ENCODE measurements around the gene ARL8B. TPM values are rescaled to one million over a fixed set of nuclear protein-coding genes. Genes with fewer than 3 reads are reported as not detected.

ARL8B gene
- total and polyA plus RNA-seq, 2 donors (not counting 1 experiment from before 2014, with no cell fraction given): 74.8 to 98.4 TPM

DNA sequence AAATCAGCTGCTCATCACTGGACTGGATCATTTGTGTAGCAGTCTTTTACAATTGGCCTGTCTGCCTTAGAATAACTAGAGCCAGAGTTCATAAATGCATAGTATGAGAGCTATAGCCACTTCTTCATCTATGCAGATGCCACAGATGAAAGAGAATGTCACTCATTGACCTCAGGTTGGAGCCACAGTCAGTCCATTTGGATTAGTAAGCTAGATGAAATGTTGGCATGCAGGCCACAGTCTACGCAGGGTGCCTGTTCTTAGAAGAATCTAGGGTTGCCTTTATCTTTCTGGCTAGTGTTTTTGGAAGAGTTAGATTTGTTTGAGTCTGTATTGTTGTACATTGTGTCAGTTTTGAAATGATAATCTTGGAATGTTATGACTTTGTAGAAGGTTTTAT lies 40.0 kb downstream of the ARL8B start:
- H3K4me1 ChIP-seq (ENCODE audit: control insufficient read depth, extremely low read depth, insufficient read depth, low read length): peaks cover 9% of the 10 kb centered on the region
- no peak for TF ChIP-seq EZH2 (IDR thresholded peaks at IDR 0.05; ENCODE audit: low read length, missing control alignments)
- no peak for TF ChIP-seq CTCF (conservative IDR thresholded peaks at IDR 0.05 in 1 of 2, IDR thresholded peaks at IDR 0.05 in 1 of 2; ENCODE audit: low read depth in 1 of 2, low read length in 2 of 2)
- no peak overlapping the region for H2AFZ ChIP-seq (ENCODE audit: low read length)
- H3K4me3 ChIP-seq (replicated peaks in 1 of 4; ENCODE audit: control extremely low read depth in 1 of 4, insufficient read depth in 1 of 4, low read depth in 3 of 4, low read length in 4 of 4): no peak overlapping the region
- no peak overlapping the region for H3K9ac ChIP-seq (ENCODE audit: insufficient read depth, low read length)
- peak; percentile 33 to 95 for DNase-seq (ENCODE audit: low read depth in 2 of 2)
- no peaks in the 10 kb centered on the region for H3K9me3 ChIP-seq (ENCODE audit: control insufficient read depth, insufficient read depth, low read depth, low read length)
- peak overlapping the region; percentile 46 for H3K4me2 ChIP-seq (ENCODE audit: extremely low read depth, insufficient read depth, low read length)
- no peaks in the 10 kb centered on the region for H3K27me3 ChIP-seq (ENCODE audit: control insufficient read depth, insufficient read depth, low read length)
- no peaks in the 10 kb centered on the region for H3K36me3 ChIP-seq (ENCODE audit: control insufficient read depth, insufficient read depth, low read length)
- peaks cover 7% of the 10 kb centered on the region for H4K20me1 ChIP-seq (ENCODE audit: control insufficient read depth, extremely low read depth, insufficient read depth, low read length)
- no peak overlapping the region for H3K27ac ChIP-seq (ENCODE audit: insufficient read depth, low read length)
- H3K79me2 ChIP-seq (ENCODE audit: control insufficient read depth, insufficient read depth, low read length): peaks cover 82% of the 10 kb centered on the region

- Histone ChIP-seq H3K9me3 (ENCODE audit: control insufficient read depth, insufficient read depth, low read depth, low read length) (no peaks in the 10 kb centered on the region), H3K27me3 (ENCODE audit: control insufficient read depth, insufficient read depth, low read length) (no peaks in the 10 kb centered on the region), H4K20me1 (ENCODE audit: control insufficient read depth, extremely low read depth, insufficient read depth, low read length) (peaks cover 7% of the 10 kb centered on the region), H2AFZ (ENCODE audit: low read length) (no peak overlapping the region), H3K4me2 (ENCODE audit: extremely low read depth, insufficient read depth, low read length) (no peak overlapping the region), H3K9ac (ENCODE audit: insufficient read depth, low read length) (no peak overlapping the region), H3K4me3 (replicated peaks in 1 of 4; ENCODE audit: control extremely low read depth in 1 of 4, insufficient read depth in 1 of 4, low read depth in 3 of 4, low read length in 4 of 4) (no peak overlapping the region), H3K4me1 (ENCODE audit: control insufficient read depth, extremely low read depth, insufficient read depth, low read length) (peaks cover 9% of the 10 kb centered on the region), H3K79me2 (ENCODE audit: control insufficient read depth, insufficient read depth, low read length) (peaks cover 78% of the 10 kb centered on the region), H3K27ac (ENCODE audit: insufficient read depth, low read length) (no peak overlapping the region), H3K36me3 (ENCODE audit: control insufficient read depth, insufficient read depth, low read length) (no peaks in the 10 kb centered on the region)
- DNase-seq (ENCODE audit: low read depth in 2 of 2): no peak
- no peak for TF ChIP-seq EZH2 (IDR thresholded peaks at IDR 0.05; ENCODE audit: low read length, missing control alignments)
Observed at GRCh38 chr3:5165698-5166097, 43.6 kb downstream of the ARL8B start.

DNA sequence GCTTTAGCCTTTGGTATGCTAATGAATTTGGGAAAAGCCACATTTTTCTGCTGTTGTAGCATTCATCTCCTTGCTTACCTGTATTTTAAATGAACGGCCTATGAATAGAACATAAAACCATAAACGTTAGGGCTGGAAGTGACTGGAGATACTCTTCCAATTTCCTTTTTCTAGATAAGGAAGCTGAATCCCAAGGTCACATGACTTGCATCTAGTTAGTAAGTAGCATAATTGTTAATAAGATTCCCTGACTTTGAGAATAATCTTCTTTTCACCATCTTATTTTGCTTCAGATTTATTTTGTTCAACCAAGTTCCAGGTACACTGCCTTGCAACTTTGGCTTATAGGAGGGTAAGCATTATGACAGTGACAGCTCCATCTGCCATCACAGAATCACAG lies 44.8 kb downstream of the ARL8B start:
- Histone ChIP-seq H3K4me1 (ENCODE audit: control insufficient read depth, extremely low read depth, insufficient read depth, low read length) (peaks cover 4% of the 10 kb centered on the region), H3K9ac (ENCODE audit: insufficient read depth, low read length) (no peak overlapping the region), H2AFZ (ENCODE audit: low read length) (no peak overlapping the region), H3K4me3 (replicated peaks in 1 of 4; ENCODE audit: control extremely low read depth in 1 of 4, insufficient read depth in 1 of 4, low read depth in 3 of 4, low read length in 4 of 4) (no peak overlapping the region), H3K9me3 (ENCODE audit: control insufficient read depth, insufficient read depth, low read depth, low read length) (no peaks in the 10 kb centered on the region), H3K27ac (ENCODE audit: insufficient read depth, low read length) (no peak overlapping the region), H4K20me1 (ENCODE audit: control insufficient read depth, extremely low read depth, insufficient read depth, low read length) (peaks cover 7% of the 10 kb centered on the region), H3K4me2 (ENCODE audit: extremely low read depth, insufficient read depth, low read length) (no peak overlapping the region), H3K36me3 (ENCODE audit: control insufficient read depth, insufficient read depth, low read length) (no peaks in the 10 kb centered on the region), H3K27me3 (ENCODE audit: control insufficient read depth, insufficient read depth, low read length) (no peaks in the 10 kb centered on the region), H3K79me2 (ENCODE audit: control insufficient read depth, insufficient read depth, low read length) (peaks cover 67% of the 10 kb centered on the region)
- no peak for TF ChIP-seq CTCF (conservative IDR thresholded peaks at IDR 0.05 in 1 of 2, IDR thresholded peaks at IDR 0.05 in 1 of 2; ENCODE audit: low read depth in 1 of 2, low read length in 2 of 2)
- TF ChIP-seq EZH2 (IDR thresholded peaks at IDR 0.05; ENCODE audit: low read length, missing control alignments): no peak
- no peak for DNase-seq (ENCODE audit: low read depth in 2 of 2)

Measured in fibroblast of lung (primary cell).